Measurements from ENCODE around the gene IL12B. TPM values are rescaled to one million over a fixed set of nuclear protein-coding genes. Genes with fewer than 3 reads are reported as not detected.

The IL12B gene
- total and polyA plus RNA-seq, 2 donors from 2014 or later = not detected

GRCh38 chr5:159311063-159311462 lies 19.2 kb downstream of the IL12B start:
- Histone ChIP-seq H3K4me1 (ENCODE audit: control insufficient read depth in 2 of 3, insufficient read depth in 2 of 3, low read depth in 1 of 3, low read length in 3 of 3) (peaks cover 0 to 5% (median 0%) of the 10 kb centered on the region in 3 donors), H3K4me3 (ENCODE audit: low read length in 3 of 3) (peak overlapping the region in 2 of 3 donors; percentile 51 to 53), H3K27me3 (ENCODE audit: control insufficient read depth, insufficient read depth, low read length) (no peaks in the 10 kb centered on the region), H3K9me3 (ENCODE audit: control insufficient read depth in 2 of 3, insufficient read depth in 1 of 3, low read length in 3 of 3) (no peaks in the 10 kb centered on the region), H3K9ac (ENCODE audit: low read length in 3 of 3) (no peak overlapping the region), H3K36me3 (ENCODE audit: control insufficient read depth in 2 of 3, insufficient read depth in 3 of 3, low read length in 3 of 3) (no peaks in the 10 kb centered on the region), H3K27ac (ENCODE audit: low read depth in 2 of 2, low read length in 2 of 2) (no peak overlapping the region)
- DNase-seq = no peak
- intact Hi-C loops (cut with DNase I) = no loop called here
- TF ChIP-seq CTCF (IDR thresholded peaks at IDR 0.05; ENCODE audit: borderline replicate concordance, extremely low read depth, insufficient read depth) = no peak
- no peak for FAIRE-seq

- intact Hi-C loops (cut with DNase I) = no loop called here
- Histone ChIP-seq H3K36me3 (ENCODE audit: control insufficient read depth in 2 of 3, insufficient read depth in 3 of 3, low read length in 3 of 3) (no peaks in the 10 kb centered on the region), H3K27ac (ENCODE audit: low read depth in 2 of 2, low read length in 2 of 2) (no peak overlapping the region), H3K27me3 (ENCODE audit: control insufficient read depth, insufficient read depth, low read length) (no peaks in the 10 kb centered on the region), H3K9me3 (ENCODE audit: control insufficient read depth in 2 of 3, insufficient read depth in 1 of 3, low read length in 3 of 3) (no peaks in the 10 kb centered on the region), H3K9ac (ENCODE audit: low read length in 3 of 3) (no peak overlapping the region), H3K4me3 (ENCODE audit: low read length in 3 of 3) (peak overlapping the region; percentile 31 to 53 (median 51)), H3K4me1 (ENCODE audit: control insufficient read depth in 2 of 3, insufficient read depth in 2 of 3, low read depth in 1 of 3, low read length in 3 of 3) (peaks cover 0 to 5% (median 0%) of the 10 kb centered on the region in 3 donors)
- FAIRE-seq (no peak), DNase-seq (peak; percentile 58 to 69 (median 67))
- no peak for TF ChIP-seq CTCF (IDR thresholded peaks at IDR 0.05; ENCODE audit: borderline replicate concordance, extremely low read depth, insufficient read depth)
These were observed 19.8 kb downstream of the IL12B start for GRCh38 chr5:159310511-159310910.

GRCh38 chr5:159309689-159310433 lies 20.4 kb downstream of the IL12B start:
- H3K4me1 ChIP-seq (ENCODE audit: control insufficient read depth in 2 of 3, insufficient read depth in 2 of 3, low read depth in 1 of 3, low read length in 3 of 3) = peaks cover 0 to 5% (median 0%) of the 10 kb centered on the region in 3 donors
- peak overlapping the region in 2 of 3 donors; percentile 51 to 53 for H3K4me3 ChIP-seq (ENCODE audit: low read length in 3 of 3)
- H3K9me3 ChIP-seq (ENCODE audit: control insufficient read depth in 2 of 3, insufficient read depth in 1 of 3, low read length in 3 of 3) = no peaks in the 10 kb centered on the region
- H3K27me3 ChIP-seq (ENCODE audit: control insufficient read depth, insufficient read depth, low read length) = no peaks in the 10 kb centered on the region
- no peak overlapping the region for H3K27ac ChIP-seq (ENCODE audit: low read depth in 2 of 2, low read length in 2 of 2)
- TF ChIP-seq CTCF (IDR thresholded peaks at IDR 0.05; ENCODE audit: borderline replicate concordance, extremely low read depth, insufficient read depth) = no peak
- FAIRE-seq (no peak), DNase-seq (no peak)
- no peak overlapping the region for H3K9ac ChIP-seq (ENCODE audit: low read length in 3 of 3)
- intact Hi-C loops (cut with DNase I) = no loop called here
- no peaks in the 10 kb centered on the region for H3K36me3 ChIP-seq (ENCODE audit: control insufficient read depth in 2 of 3, insufficient read depth in 3 of 3, low read length in 3 of 3)
